Kidney capillary endothelial cell (primary cell): Measurements from ENCODE around the gene ZNF787.
"Not testable (repeated sequence)": the region's sequence is repeated elsewhere in the genome, so short reads cannot be mapped to it uniquely, and the experiment has no call there.

Source experiments
- DNase-seq: peaks from one replicate; pipeline ENCODE4 v3.0.0-alpha.2; 2018; ENCODE audit warnings: low spot score

Gene ZNF787

DNA sequence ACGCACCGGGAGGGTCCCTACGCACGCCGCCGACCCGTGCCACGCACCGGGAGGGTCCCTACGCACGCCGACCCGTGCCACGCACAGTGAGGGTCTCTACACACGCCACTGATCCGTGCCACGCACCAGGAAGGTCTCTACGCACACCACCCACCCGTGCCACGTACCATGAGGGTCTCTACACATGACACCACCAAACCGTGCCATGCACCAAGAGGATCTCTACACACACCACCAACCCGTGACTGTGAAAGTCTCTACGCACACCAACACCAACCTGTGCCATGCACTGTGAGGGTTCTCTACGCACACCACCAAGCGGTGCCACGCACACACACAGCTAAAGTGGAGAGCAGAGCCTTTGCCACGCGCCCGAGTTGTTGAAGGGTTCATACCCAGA is 16.7 kb downstream of the ZNF787 start:
- DNase-seq, result no peak

DNA sequence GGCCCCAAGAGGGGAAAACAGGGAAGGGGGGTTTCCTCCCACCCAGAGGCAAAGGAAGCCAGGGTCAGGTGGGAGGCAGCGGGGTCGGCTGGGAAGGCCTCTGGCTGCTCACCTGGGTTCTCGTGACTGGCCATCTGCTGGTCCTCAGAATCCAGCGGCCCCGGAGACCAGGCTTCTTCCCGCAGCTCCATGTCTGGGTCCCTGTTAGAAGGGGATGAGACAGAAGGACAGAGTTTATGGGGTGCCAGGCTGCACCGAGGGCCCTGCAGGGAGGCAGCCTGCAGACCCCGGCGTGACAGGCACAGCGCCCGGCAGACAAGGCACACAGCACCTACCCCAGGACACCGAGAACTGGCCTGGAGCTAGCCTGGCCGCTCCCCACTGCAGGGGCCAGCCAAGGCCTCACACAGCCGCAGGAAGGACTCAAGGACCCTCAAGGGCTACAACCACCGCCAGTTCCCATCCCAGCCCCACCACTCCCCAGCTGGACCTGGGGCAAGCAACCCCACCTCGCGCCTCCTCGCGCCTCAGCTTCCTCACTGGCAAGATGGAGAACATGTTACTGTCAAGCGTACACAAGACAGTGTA is 18.0 kb downstream of the ZNF787 start:
- no peak for DNase-seq

DNA sequence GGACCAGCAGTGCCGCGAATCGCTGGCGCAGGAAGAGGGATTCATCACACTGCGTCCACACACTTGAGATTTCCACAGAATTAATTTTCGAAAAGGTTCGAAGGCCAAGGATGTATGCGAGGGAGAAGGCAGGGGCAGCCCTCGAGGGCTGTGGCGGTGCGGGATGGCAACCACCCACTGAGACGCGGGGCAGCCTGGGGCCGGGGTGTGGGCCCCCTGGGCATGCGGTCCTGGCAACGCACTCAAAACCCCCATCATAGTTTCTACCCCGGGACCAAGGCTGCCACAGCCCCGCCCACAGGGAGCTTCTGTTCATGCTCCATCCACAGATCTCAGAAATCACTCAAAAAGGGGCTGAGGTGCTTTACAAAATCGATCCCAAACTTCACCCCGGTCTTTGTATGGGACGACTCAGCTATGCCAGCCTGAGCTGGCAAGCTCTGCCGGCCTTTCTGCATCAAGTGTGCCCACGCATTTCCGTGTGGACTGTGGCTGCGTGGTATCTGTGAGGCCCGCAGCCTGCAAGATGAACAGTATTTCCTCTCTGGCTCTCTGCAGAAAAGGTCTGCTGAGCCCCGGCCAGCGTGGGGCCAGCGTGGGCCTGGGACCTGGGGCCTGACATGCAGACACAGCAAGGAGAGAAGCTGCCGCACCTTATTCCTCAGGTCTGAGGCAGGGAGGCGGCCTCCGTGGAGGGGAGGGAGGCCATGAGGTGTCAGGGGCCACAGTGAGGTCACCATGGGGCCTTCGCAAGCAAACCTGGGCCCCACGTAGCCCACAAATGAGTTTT is 19.2 kb downstream of the ZNF787 start:
- no peak for DNase-seq

DNA sequence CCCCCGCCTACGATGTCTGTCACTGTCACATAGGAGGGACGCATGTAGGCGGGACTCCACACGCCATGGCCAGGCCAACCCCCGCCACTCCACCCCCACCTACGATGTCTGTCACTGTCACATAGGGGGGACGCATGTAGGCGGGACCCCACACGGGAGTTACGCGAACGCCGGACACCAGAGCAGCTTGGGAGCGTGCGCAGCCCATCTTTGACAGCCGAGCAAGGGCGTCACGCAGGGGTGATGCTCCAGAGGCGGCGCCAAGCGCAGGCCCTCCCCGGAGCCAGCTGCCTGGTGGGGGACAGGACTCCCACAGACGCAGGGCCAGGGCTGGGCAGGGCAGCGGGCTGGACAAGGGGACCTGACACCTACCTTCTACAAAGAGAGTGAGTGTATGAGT is 20.0 kb downstream of the ZNF787 start:
- no peak for DNase-seq

DNA sequence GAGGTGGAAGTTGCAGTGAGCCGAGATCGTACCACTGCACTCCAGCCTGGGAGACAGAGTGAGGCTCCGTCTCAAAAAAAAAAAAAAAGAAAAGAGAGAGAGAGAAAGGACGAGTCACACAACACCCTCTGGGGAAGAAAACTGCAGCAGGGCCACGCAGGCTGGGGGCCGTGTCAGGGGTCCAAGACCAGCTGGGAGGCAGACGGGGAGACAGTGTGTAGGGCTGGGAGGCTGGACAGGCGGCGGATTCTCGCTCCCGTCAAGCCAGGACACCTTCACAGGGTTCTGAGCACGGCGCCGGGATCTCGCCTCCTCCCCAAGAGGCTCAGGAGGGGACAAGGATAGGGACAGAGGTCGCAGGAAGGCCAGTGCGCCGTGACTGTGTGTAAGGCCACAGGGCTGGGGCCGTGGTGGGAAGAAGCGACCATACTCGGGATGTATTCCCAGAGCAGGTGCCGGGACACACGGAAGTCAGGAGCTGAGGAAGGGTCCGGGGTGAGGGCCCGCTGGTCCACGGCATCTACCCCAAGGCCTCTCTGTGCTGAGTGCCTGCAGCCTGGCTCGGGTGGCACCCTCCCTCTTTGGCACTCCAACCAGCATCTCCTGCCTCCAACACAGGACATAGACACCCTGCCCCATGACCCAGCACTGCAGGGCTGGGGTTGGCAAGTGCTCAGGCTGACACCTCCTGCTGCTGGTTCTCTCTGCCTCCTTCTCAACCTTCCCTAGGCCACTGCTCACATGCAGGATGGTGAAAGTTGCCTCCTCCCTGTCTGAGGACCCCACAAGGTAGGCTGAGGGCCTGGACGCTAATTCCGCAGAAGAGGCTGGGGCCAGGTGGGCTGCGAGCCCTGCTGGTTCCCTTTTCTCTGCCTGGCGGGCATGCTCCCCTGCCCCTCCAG is 21.2 kb downstream of the ZNF787 start:
- no peak for DNase-seq

DNA sequence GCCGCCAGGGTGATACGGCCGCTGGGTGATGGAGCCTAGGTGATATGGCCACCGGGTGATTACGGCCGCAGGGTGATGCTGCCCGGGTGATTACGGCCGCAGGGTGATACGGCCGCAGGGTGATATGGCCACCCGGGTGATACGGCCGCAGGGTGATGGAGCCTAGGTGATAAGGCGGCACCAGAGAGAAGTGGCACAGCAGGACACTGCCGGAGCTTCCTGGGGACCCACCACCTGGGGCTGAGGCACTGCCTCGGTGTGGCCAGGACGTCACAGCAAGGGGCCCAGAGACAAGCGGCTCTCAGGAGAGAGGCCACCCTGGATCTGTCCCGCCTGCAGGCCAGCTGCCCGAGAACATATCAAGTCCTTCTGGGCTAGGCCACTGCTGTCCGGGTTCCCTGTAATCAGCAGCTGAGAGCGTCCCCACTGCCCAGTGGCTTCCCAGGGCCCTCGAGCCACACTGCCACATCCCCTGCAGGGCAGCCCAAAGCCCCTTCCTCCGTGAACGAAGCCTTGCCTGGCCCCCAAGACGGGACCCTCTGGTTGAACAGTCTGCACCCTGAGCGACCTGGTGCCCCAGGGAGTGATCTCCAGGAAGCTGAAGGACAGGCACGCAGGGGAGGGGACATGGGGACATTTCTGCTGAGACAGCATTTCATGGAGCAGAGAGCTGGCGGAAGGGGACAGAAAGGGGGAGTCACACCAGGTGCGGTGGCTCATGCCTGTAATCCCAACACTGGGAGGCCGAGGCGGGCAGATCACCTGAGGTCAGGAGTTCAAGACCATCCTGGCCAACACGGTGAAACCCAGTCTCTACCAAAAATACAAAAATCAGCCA is 22.1 kb downstream of the ZNF787 start:
- no peak for DNase-seq

DNA sequence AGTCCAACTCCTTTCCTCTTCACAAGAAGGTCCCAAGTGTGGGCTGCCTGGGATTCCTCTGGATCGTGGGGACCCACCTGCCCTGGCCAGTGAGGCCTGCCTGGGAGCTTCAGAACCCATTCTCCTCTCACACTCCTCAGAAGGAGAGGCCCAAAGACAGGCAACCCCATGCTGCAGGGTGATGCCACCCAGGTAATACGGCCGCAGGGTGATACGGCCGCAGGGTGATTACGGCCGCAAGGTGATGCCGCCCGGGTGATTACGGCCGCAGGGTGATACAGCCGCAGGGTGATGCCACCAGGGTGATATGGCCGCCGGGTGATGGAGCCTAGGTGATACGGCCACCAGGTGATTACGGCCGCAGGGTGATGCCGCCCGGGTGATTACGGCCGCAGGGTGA is 22.9 kb downstream of the ZNF787 start:
- not testable (repeated sequence) for DNase-seq

DNA sequence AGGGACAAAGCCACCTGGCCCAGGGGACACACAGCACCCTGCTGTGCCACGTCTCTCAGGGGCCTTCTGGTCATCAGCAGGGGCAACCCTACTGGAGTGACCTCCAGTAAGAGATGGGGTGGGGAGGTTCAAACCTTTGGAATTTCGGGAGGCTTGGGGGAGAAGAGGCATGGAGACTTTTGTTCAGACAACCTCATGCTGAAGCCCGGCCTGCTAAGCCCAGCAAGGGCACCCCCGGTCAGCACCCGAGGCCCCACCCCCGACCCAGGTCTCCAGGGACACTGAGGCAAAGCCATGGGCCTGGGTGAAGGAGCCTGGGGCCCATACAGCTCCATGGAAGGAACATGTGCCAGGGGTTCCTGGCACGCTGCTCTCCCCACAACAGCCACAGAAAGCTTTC is 23.3 kb downstream of the ZNF787 start:
- no peak for DNase-seq

DNA sequence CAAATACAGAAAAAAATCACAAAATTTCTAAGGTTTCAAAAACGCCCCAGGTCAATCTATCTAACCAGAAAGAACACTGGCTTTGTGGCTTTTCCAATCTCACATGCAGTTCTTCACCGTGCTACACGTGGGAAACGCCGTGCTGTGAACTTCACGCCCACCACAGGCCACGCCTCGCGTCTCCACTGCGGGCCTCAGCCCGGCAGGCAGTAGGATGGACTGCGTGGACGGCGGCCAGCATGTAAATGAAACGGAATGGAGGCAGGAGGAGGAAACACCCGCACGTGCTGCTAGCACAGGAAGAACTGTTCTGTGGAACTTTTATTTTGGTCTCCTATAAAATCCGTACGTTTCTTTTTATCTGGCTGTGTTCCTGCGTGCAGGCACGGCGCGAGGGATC is 23.8 kb downstream of the ZNF787 start:
- DNase-seq, result no peak

DNA sequence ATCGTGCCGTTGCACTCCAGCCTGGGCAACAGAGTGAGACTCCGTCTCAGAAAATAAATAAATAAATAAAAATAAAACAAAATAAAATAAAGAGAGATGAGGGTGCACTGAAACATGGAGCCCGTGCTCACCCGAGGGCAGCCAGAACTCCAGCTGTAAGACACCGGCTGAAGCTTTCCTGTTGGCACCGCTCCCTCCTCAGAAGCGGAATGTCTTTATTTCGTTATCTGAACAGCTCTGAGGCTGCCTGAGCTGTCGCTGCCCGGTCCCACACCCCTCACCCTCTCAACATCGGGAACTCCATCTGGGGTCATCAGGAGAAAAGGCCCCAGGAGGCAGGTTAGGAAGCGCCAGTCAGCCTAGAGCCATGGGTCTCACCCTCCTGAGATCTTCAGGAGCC is 24.4 kb downstream of the ZNF787 start:
- no peak for DNase-seq

DNA sequence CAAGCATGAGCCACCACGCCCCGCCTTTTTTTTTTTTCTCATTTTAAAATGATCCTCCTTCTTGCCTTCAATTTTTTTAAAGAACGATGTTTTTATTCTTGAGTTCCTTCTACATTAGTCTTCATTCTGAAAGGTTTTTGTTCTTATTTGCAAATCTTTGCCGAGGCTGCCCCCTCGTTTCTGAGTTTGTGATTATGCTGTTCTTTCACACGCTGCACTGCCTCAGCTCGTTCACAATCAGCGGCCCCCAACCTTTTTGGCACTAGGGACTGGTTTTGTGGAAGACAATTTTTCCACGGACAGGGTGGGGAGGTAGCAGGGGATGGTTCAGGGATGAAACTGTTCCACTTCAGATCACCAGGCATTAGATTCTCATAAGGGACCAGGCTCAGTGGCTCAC is 26.6 kb downstream of the ZNF787 start:
- no peak for DNase-seq

DNA sequence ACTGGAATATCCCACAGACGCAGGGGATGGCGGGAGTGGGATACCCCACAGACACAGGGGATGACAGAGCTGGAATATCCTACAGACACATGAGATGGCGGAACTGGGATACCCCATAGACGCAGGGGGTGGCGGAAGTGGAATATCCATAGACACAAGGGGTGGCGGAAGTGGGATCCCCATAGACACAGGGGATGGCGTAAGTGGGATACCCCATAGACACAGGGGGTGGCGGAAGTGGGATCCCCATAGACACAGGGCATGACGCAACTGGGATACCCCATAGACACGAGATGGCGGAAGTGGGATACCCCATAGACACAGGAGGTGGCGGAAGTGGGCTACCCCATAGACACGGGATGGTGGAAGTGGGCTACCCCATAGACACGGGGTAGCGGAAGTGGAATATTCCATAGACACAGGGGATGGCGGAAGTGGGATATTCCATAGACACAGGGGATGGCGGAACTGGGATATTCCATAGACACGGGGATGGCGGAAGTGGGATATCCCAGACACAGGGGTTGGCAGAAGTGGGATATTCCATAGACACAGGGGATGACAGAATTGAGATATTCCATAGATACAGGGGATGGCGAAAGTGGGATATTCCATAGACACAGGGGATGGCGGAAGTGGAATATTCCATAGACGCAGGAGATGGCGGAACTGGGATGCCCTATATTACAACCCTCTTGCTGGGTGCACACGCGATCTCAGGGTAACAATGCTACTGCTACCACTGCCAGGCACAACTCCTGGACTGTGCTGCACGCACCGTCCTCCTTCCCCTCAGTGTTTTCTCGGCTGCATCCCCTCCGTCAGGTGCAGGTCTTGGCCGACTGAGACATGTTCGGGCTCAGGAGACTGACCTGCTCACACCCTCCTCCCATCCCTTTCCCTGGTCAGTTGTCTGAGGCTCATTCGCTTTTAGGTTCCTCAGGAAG is 28.1 kb downstream of the ZNF787 start:
- no peak for DNase-seq

DNA sequence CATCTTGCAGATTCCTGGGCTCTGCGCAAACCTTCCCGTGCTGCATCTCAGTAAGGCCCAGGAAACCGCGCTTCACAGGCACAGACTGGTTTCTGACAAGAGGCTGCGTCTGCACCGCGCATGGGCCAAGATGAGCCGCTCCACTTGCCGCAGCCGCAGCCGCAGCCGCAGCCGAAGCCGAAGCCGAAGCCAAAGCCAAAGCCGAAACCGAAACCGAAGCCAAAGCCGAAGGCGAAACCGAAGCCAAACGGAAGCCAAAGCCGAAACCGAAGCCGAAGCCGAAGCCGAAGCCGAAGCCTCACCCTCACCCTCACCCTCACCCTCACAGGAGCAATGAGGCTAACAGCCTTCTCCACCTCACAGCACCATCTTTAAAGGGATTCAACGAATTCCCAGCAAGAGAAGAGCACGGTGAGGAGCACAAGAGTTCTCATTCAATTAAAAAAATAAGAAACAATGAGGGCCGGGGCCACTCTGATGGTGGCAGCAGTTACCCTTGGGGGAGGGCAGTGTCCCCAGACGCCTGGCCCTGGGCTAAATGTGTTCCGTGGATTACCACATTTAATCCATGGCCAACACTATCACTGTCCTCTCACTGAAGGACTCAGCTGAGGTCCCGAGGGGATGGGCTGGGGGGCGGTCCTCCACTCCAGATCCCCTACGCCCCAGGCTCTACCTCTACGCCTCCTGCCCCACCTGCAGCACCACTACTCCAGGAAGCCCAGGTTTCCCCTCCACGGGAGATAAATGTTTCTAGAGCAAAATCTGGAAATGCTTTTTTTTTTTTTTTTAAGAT is 29.1 kb downstream of the ZNF787 start:
- no peak for DNase-seq

DNA sequence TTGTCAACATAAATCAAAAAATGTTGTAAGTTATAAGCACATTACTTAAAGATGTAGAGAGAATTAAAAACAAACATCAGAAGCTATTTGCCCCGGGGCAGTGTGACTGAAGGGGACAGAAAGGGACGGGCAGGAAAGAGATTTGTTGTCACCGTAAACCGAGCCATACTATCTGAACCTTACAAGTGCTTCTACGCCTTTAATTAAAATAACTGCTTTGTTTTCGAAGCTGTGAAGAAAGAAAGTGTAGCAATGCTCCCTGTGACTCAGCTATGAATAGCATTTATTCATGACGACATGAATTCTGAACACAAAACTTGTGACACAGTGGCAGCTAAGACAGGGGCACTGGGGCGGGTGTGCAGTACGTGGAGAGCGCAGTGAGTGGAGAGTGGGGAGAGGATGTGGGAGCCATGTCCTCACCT is 30.0 kb downstream of the ZNF787 start:
- DNase-seq, result no peak

DNA sequence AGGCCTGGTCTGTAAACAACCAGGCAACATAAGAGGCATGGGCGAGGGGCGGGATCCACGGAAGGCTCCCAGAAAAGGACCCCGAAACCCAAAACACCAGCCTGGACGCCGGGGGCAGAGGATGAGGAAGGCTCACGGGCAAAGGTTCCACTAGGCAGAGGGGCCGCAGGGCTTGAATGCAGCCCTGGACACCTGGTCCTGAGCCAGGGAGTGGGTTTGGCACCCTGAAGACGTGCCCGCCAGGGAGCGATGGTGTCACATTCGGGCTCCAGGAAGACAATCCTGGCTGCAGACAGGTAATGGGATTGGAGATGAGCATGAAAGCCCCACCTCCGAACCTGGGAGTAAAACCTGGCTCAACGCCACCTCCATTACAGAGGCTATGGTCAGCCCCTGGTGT is 31.8 kb downstream of the ZNF787 start:
- no peak for DNase-seq

DNA sequence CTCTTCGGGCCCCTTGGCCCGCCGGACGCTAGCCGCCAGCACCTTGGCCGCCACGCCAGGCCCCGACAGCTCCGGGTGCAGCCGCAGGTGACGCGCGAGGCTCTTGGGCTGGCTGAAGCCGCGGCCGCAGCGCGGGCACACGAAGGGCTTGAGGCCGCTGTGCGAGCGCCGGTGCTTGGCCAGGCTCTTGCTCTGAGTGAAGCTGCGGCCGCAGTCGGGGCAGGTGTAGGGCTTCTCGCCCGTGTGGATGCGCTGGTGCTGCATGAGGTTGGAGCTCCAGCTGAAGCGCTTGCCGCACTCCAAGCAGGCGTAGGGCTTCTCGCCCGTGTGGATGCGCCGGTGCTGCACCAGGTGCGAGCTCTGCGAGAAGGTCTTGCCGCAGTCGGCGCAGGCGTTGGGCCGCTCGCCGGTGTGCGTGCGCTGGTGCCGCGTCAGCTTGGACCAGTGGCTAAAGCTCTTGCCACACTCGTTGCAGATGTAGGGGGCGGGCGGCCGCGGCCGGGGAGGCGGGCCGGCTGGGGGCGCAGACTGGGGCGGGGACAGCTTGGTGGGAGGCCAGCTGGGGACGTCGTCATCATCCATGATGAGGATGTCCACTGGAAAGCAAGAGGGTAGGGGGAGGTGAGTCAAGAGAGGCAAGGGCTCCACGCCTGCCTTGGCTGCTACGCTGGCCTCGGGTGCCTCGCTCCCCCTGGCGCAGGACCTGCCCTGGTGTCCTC is 32.4 kb downstream of the ZNF787 start:
- DNase-seq, result no peak

DNA sequence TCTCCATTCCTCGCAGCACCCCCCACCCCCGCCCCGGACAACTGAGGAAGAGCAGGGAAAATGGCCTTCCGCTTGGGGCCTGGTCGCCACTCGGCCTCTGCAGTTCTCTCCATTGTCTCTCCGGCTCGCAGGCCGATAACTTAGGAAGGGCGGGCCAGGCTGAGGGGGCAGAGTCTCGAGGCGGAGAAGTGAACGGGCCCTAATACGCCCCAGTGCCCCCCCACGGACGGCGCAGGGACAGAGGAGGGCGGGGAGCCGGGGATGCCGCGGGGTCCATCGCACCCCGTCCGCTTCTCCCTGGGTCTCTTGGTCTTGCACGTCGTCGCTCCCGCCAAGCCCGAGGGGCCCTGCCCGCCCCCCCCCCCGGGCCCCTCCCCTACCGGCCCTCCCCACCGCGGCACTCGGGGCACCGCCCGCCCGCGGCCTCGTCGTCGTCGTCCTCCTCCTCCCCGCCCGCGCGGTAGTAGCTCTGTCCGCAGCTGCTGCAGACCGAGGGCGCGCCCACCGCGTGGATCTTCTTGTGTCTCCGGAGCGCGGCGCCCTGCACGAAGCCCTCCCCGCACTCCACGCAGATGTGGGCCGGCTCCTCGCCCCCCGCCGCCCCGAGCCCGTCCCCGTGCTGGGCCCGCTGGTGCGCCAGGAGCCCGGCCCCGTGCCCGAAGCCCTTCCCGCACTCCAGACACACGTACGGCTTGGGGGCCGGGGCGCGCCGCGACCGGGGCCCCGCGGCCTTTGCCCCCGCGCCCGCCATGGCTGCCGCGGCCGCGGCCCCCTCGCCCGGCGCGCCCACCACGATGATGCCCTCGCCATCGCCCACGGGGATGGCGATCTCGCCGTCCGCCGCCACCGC is 33.2 kb downstream of the ZNF787 start:
- no peak for DNase-seq

DNA sequence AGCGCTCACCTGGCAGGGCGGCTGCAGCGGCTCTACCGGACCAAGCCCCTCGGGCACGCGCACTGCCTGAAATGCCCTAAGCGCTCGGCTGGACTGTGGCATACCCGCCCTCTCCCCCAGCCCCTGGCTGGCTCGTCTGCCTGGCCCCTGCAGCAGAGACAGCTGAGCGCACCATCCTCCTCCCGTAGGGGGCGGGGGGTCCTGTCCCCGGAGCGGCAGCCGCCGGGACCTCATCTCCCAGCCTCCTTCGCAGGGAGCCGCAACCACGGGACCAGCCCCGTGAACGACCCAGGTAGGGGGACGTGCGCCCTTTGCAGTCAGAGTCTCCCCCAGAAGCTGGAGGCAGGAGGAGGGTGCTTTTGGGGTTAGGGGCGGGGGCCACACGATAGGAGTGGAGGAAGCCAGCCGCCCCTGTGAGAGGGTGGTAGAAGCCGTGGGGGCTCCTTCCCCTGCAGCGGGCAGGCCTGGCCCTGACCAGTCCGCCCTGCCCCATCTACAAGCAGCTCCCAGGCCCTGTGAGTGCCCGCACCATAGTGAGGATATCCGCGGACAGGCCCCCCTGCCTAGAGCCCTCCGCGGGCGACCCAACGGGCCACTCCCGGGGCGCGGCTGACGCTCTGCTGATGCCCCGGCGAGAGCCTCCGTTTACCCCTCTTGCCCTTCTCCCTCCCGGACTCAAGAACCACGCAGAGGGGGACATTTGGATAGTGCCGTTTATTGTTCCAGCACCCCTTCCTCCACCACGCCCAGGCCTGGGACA is 34.2 kb downstream of the ZNF787 start:
- DNase-seq, result no peak
